ENCODE measurements around the gene SDK2.

SDK2 gene

DNA sequence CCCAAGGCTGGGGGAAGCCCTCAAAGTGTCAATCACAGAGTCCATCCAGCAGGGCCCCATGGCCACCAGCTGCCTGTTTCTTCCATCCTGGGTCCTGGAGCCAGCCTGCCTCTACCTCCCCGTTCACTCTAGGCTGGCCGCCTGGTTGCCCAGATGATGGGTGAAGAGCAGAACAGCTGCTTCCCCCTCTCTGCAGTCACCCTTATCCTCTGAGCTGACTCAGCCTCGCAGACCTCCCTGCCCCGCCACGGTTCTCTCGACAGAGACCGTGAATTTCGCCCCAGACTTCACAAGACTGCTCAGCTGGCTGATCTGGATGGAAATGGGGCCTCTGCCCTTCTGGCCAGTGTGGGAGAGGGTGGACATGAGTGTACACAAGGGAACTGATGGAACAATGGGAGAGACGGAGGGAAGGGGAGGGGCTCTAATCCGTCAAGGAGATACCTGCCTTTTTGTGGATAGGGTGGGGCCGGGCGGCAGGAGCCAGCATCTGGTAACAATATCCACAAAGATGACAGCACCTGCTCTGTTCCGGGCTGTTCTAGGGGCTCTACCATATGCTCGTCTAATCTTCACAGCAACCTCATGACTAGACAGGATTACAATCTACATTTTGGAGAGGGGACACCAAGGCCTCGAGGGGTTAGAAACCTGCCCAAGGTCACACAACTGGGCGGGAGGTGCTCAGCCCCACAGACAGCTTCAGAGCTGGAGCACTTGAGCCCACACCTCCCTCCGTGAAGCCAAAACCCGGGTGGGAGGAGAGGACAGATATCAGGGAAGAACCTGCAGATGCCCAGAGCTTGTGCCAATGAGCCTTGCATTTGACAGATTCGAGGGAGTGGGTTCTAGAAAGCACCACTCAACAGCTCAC, 136.0 kb downstream of the SDK2 start:
- DNase-seq (ENCODE audit: low spot score), result no peak

DNA sequence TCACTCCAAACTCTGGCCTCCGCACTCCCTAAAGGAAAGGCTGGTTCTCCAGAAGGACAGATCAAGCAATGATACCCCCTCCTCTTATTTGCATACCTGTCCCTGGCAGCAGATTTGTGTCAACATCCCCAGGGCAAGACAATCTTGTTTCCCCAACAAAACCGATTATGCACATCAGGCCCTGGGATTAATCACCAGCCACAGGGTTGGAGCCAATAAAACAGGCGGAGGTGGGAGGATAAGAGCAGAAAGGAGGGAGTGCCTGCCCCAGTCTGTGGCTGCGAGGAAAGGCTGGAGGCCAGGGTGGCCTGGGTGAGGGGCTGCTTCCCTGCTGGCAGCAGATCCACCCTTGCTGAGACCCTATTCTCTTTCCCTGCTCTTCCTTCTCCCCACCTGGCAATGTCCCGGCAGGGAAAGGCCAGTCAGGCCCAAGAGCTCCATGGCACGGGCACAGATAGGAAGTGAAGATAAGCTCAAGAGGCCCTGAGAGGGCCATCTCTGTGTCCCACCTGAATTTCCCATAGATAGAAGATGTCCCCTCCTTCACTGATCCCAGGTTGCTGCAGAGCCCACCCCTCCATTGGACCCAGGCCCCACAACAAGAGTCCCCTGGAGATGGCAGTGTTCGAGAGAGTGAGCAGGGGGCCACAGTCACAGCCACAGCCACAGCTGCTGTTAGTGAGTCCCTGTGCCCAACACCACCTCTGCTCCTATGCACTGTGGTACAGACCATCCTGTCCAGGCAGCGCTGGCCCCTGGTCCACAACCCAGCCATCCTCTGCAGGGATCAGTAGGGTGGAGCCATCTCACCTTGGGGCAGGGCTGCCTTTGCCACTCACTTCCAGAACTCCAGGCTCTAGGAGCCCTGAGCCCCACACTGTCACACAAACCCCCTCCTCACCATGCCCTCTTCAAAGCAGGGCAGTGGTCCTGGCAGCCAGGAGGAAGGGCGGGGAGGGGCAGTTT, 137.5 kb downstream of the SDK2 start:
- DNase-seq (ENCODE audit: low spot score), result no peak

DNA sequence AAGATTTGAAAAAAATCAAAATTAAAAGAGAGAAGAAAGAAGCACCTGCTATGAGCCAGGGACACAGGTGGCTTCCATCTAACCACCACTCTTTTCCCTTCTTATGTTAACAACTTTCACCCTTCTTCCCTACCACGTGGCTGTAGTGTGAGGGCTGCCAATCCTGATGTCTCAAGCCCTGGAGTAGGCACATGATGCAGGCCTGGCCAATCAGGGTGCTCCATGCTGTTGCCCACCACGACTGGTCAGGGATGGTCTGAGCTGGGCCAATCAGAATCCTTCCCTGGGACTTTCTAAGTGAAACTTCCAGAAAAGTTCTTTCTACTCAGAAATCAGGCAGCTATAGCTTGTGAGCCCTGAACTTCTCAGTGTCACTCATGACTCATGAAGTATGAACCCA, 140.7 kb downstream of the SDK2 start:
- no peak for DNase-seq (ENCODE audit: low spot score)

DNA sequence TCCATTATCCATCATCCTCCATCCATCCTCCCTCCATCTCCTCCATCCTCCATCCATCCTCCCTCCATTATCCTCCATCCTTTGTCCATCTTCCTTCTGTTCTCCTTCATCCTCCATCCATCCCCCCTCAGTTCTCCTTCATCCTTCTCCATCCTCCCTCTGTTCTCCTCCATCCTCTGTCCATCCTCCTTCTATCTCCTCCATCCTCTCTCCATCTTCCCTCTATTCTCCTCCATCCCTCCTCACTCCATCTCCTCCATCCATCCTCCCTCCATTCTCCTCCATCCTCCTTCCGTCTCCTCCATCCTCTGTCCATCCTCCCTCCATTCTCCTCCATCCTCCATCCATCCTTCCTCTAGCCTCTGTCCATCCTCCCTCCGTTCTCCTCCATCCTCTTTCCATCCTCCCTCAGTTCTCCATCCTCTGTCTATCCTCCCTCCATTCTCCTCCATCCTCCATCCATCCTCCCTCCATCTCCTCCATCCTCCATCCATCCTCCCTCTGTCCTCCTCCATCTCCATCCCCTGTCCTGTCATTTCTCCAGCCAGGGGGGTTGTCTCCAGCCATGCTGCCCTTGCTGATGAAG, 143.7 kb downstream of the SDK2 start:
- DNase-seq (ENCODE audit: low spot score), result no peak

DNA sequence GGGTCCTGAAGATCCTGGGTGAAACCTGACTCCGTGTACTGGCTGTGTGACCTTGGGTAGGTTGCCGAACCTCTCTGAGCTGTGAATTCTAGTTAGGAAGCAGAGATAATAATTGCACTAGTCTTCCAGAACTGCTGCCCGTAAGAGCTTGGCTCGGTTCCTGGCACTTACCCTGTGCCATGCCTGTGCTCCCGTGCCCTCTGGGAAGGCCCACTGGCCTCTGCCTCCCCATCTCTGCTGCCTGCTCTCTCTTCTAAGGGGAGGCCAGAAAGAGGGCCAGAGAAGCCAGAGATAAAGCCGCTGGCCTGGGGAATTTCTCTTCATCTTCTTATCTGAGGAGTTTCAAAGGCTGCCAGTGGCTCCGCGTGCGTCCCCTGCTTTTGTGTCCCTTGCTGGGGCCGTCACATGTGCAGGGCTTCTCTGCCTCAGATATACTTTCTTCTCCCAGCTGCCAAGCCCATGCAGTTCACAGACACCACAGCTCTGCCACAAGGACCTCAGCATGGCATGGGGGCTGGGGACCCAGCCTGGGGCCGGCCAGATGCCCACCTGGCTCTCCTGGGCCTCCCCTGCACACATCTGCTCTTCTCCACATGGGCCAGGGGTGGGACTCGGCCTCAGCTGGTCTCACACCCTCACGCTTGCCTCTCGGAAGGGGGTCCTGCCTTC, 145.2 kb downstream of the SDK2 start:
- DNase-seq (ENCODE audit: low spot score), result no peak

DNA sequence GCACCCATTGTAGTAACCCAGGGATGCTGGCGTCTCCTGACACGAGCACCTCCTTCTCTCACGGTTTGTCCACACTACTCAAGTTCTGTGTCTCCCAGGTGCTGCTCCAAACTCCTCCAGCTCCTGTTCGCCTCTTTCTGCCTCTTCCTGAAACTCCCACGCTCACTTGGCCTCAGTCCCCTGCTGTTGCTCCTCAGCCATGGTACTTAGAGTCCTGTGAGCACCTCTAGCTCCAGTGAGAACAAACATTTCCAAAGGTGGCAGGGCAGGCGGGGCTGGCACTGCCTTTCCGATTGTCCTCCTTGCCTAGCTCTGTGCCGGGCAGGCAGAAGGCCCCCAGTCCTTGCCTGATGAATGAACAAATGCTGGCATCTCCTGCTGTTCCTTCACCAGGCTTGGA, 146.1 kb downstream of the SDK2 start:
- DNase-seq (ENCODE audit: low spot score), result no peak

DNA sequence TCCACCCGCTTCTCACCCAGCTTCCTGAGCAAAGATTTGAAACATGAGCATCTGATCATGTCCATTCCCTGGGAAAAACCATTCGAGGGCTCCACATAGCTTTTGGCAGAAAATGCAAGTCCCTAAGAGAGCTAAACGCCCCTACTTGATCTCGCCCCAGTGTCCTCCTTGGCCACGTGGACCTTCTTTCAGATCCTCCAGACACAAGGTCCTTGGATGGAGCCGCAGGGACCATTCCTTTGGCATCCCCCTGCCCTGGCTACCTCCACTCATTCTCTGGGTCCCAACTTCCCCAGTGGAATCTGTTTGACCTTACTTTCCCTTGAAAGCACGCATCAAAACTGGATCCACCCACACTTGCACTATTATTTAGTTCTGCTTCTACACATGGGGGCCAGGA, 146.5 kb downstream of the SDK2 start:
- DNase-seq (ENCODE audit: low spot score), result no peak

DNA sequence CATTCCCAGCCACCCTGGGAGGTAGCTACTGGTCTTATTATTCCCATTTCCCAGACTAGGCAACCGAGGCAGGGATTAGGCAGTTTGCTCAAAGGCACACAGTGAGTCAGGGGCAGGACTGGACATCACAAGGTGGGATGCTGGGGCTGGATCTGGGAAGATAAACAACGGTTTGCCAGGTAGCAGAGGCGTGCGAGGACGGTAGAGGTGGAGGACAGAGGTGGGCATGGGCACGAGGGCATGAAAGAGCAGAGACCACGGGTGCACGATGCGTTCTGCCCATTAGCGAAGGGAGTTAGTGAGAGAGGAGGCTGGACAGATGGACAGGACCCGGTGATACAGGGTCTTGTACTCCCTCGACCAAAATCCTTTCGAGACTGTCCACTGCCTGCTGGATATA, 148.0 kb downstream of the SDK2 start:
- DNase-seq (ENCODE audit: low spot score), result no peak

DNA sequence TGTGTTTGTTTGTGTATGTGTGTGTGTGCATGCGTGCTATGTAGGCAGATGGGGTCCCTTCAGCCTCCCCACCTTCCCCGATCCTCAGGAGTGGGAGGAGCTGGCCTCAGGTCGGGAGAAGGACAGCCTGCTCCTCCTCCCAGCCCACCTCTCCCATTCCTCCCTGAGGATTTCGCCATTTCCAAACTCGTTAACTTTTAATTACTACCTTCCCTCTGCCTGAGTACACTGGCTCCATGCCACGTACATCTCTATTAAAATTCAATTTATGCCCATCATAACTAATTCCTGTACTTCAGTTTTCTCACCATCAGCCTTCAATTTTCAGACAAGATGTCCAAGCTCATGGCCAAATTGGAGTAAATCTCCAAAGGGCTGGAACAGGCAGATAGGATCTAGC, 148.6 kb downstream of the SDK2 start:
- no peak for DNase-seq (ENCODE audit: low spot score)

DNA sequence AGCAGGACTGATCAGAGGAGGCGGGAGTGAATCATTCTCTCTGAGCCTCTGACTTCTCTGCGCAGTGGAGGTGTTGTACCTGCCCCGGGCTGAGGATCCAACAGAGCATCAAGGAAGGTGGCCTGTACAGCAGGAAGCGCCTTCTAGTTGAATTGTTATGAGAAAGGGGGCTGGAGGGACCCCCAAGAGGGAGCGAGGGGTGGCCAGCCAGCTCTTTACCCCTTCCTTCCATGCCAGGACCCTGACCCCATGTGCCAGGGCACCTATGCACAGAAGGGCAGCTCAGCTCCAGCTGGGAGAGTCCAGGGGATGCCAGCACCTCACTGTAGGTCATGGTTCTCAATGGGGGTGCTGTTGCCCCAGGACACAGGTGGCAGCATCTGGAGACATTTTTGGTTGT, 149.3 kb downstream of the SDK2 start:
- DNase-seq (ENCODE audit: low spot score), result no peak

DNA sequence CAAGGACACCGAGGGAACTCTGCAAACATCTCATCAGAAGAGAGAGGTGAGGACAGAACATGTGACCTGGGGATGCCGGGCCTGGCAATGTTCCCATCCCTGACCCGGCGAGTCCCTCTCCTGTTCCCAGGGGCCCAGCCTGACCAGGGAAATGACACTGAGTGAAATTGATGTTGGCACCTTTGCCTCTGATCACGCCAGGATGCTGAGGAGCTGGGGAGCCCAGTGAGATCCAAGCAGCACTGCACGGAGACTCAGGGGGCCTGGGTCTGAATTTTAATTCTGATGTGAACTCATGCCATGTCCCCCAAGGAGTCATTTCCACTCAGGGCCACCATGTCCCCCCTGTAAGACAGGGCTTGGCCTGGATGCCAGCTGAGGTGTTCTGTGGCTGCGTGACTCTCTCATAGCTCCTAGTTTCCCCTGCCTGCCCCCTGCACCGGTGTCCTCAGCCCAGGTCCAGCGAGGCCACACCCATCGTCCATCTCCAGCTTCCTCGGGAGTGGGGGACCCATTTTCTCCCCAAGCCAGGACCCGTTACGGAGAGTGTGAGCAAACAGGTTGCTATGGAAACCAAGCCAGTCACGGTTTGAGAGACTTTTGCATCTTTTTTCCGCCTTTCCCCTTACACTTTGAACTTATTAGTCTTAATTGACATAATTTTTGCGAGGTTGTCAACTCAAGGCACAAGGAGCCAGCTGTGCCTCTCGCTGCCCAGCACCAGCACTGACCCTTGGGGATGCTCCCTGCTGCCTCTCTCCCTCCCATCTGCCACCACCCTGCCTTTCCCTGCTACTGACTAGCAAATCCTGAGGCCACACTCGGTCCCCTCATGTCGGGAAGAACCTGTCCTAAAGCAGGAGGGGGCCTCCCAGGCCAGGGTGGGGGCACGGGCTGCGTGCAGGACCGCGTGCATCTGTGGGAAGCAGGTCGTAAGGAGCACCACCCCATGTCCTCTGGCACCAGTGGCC, 150.0 kb downstream of the SDK2 start:
- no peak for DNase-seq (ENCODE audit: low spot score)

DNA sequence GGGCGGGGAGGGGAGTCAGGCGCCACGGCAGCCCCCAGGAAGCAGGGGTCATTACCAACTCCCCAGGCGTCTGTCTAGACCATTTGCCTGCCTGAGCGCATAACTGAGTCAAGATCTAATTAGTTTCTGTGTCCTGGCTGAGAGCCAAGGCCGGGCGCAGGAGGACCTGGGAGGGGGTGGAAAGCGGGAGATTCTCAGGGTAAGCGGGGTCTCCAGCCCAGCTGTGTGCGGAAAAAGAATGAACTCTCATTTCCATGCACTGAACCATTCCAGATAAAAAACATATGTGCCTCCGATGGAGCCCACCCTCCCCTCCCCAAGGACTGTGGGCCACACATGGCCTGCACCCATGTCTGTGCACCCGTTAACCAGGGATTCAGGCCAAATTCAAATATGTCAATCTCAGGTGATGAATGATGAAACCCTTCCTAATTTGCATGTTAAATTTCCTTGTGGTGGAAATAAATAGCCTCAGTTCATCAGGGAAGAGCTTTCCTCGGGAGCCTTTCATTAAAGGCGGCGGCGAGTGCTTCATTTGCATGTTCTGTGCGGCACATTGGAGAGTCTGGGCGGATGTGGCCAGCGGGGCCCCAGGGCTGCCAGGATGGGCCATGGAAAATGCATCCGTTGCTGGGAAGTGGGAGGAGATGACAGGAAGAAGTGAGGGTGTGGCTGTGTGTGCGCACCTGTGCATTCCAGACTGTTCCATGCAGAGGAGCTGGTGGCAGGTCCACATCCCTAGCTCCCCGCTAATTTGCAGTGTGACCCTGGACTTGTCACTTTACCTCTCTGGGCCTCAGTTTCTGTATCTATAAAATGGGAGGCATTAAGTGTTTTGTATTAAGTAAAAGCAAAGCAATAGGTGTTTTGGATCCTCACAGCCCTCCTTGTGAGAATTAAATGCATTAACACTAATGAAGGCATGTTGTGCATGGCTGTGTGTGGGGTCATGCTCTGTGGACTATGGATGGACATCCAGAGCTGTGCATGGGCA, 151.1 kb downstream of the SDK2 start:
- no peak for DNase-seq (ENCODE audit: low spot score)

DNA sequence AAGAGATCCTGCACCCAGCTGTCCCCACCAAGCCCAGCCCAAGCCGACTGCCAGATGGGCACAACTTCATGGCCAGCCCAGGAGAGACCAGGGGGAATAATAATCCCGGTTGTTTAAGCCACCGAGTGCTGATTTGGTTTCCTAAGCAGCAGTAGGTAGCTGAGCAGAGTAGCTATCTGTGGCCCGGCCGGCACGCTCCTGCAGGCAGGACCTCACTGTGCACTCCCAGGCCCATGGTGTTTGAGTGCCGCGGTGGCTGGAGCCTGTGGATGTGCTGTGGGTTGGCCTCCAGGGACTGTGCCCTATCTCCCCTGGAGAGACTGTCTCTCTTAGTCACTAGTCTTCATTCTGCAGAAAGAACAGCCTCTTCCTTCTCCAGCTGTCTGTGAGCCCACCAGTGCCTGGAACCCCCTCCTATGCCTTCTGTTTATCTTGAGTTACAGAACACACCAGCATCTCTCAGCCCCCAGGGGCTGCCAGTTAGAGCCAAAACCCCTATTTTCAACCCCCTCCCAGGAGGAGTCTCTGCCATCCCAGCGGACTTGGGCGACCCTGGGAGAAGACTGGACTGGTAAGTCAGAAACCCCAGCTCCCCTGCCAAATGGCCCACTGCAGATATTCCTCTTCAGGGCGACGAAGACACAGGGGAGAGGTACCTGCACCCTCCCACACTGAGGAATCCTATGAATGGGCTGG, 152.0 kb downstream of the SDK2 start:
- DNase-seq (ENCODE audit: low spot score), result no peak

DNA sequence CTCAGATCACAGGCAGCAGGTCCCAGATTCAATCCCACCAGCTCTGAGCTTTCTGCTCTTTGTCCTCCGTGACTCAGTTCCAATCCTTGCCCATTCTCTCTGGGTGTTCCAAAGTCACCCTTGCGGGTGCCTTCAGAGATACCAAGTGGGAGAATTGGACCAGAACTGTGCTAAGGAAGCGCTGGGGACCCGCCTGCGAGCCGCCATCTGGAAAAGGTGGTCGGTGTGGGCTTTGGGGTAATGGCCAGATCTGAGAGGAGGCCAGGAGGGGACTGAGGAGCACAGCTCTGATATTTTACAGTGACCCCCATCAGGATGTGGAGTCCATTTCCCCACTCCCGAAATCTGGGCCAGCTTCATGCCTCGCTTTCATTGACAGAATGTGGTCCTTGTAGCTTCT, 152.6 kb downstream of the SDK2 start:
- no peak for DNase-seq (ENCODE audit: low spot score)

DNA sequence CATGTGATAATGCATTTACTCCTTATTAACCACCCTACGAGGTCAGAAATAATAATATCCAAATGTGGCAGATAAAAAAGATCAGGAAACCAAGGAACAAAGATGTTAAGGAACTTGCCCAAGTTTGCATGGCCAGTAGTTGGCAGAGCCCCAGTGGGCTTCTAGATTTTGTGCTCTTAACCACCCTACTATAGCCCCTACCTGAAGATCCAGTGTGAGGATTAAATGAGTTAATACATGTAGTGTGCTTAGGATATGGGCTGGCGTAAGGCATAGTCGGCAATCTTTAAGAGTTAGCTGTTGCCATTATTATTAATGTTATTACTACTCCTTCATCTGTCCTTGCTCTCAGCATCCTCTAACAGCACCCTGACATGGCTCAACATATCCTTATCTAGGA, 153.4 kb downstream of the SDK2 start:
- no peak for DNase-seq (ENCODE audit: low spot score)

DNA sequence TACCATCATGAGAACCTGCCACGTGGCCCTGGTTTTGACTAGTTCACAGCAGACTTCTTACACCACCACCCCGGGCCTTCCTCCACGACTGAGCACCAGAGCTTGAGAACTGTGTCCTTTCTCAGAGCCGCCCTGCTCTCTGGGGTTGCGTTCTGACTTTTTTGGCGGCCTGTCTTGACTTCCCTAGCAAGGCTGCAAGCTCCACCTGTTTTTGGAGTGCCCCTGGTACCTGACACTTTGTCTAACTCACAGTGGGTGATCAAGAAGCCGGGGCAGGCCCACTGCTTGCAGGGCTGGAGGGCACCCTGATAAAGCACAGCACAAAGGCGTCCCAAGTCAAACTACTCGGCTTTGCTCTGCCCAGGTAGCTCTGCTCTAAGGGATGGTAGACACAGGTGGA, 154.3 kb downstream of the SDK2 start:
- no peak for DNase-seq (ENCODE audit: low spot score)

DNA sequence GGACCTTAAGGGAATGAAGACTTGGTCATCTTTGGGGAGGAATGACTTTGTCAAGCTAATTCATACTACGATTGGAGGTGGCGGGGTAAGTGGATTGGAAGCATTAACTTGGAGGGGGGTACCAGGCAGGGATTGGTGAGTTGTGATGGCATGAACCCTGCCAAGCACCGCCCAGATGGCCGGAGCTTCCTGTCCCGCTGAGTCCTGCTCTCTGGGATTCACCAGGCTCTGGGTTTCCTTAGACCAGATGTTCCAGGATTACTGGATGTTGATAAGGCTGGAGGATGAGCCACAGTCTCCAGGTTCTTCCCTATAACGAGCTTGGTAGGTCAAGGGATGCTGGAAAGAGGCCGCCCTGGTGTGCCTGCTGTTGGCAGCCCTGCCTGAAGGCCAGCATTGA, 154.9 kb downstream of the SDK2 start:
- no peak for DNase-seq (ENCODE audit: low spot score)

DNA sequence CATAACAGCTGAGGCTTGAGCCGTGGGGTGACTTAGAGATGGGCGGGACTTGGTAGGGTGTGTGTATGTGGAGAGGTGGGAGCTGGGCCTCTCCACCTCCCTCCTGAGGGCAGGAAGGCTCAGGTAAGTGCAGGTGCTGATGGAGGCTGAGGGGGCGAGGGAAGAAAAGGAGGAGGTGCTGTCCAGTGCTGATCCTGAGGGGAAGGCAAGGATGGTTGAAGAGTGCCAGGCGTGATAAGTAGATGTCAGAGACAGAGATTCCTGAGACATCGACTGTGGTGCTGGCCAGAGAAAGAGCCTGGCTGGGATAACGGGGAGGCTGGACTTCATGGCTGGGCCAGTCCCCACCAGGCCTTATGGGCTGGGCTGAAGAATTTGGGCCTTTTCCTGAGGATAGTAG, 159.1 kb downstream of the SDK2 start:
- no peak for DNase-seq (ENCODE audit: low spot score)

DNA sequence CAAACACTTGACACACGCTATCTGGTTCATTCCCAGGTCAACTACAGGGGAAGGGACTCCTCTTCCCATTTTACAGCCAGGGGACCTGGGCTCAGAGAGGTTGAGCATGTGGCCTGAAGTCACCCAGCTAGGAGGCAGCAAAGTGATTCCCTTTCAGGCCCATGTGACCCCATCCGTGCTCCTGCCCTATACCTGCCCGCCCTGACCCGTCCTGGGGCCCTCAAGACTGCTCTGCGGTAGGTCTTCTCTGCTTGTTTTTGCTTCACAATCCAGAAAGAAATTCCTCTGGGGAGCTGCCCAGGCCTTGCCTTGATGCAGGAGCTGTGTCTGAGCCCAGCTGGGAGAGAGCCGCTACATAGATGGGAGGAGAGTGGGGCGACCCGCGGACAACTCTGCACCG, 161.4 kb downstream of the SDK2 start:
- DNase-seq (ENCODE audit: low spot score), result no peak

Measured in hepatic stellate cell (primary cell).